PFSK-1 (cell line): ENCODE data around the gene LTF.

Experiments
- FOXP2 ChIP-seq: optimal IDR thresholded peaks from 2 replicates; pipeline ENCODE3; 2011; ENCODE audit warnings: borderline replicate concordance, control low read depth, inconsistent platforms; ENCODE audit not compliant: insufficient read depth; ENCODE audit errors: extremely low read length, extremely low read depth
- POLR2AphosphoS5 ChIP-seq: IDR thresholded peaks from 2 replicates; pipeline ENCODE4 v1.6.1; 2012; ENCODE audit warnings: low read depth, mild to moderate bottlenecking, control low read depth, low read length, moderate library complexity
- SIN3A ChIP-seq: IDR thresholded peaks from 2 replicates; pipeline ENCODE4 v1.6.1; 2012; ENCODE audit warnings: mild to moderate bottlenecking, low read length, moderate library complexity, borderline replicate concordance; ENCODE audit not compliant: insufficient read depth
- TAF1 ChIP-seq: IDR thresholded peaks from 2 replicates; pipeline ENCODE4 v1.6.1; 2012; ENCODE audit warnings: low read length, control low read depth, borderline replicate concordance; ENCODE audit not compliant: insufficient read depth
- TF ChIP-seq, protein P1 (sequence below), 2 experiments: IDR thresholded peaks; 2 replicates each; pipeline versions ENCODE4 v1.6.1 to v1.8.0; 2011 to 2012; ENCODE audit warnings: low read depth in 2 of 2, low read length in 2 of 2, control low read depth in 1 of 2, inconsistent platforms in 1 of 2, mild to moderate bottlenecking in 1 of 2, moderate library complexity in 1 of 2; ENCODE audit not compliant: insufficient read depth in 1 of 2

GRCh38 chr3:46491089-46492070 is 26.7 kb upstream of the LTF start:
- TF ChIP-seq POLR2AphosphoS5 (no peak), TAF1 (no peak), SIN3A (no peak), FOXP2 (no peak)
- TF ChIP-seq, protein P1, sequence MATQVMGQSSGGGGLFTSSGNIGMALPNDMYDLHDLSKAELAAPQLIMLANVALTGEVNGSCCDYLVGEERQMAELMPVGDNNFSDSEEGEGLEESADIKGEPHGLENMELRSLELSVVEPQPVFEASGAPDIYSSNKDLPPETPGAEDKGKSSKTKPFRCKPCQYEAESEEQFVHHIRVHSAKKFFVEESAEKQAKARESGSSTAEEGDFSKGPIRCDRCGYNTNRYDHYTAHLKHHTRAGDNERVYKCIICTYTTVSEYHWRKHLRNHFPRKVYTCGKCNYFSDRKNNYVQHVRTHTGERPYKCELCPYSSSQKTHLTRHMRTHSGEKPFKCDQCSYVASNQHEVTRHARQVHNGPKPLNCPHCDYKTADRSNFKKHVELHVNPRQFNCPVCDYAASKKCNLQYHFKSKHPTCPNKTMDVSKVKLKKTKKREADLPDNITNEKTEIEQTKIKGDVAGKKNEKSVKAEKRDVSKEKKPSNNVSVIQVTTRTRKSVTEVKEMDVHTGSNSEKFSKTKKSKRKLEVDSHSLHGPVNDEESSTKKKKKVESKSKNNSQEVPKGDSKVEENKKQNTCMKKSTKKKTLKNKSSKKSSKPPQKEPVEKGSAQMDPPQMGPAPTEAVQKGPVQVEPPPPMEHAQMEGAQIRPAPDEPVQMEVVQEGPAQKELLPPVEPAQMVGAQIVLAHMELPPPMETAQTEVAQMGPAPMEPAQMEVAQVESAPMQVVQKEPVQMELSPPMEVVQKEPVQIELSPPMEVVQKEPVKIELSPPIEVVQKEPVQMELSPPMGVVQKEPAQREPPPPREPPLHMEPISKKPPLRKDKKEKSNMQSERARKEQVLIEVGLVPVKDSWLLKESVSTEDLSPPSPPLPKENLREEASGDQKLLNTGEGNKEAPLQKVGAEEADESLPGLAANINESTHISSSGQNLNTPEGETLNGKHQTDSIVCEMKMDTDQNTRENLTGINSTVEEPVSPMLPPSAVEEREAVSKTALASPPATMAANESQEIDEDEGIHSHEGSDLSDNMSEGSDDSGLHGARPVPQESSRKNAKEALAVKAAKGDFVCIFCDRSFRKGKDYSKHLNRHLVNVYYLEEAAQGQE (IDR thresholded peaks at IDR 0.05; ENCODE audit: insufficient read depth in 1 of 2, low read depth in 2 of 2, low read length in 2 of 2): no peak
